Measurements from ENCODE around the gene DSG3.

DSG3 gene

GRCh38 chr18:31430554-31430953, 17.0 kb upstream of the DSG3 start:
- in situ Hi-C loops (cut with MboI; ENCODE audit: low sequenced_read_pairs), result no loop called here

DNA sequence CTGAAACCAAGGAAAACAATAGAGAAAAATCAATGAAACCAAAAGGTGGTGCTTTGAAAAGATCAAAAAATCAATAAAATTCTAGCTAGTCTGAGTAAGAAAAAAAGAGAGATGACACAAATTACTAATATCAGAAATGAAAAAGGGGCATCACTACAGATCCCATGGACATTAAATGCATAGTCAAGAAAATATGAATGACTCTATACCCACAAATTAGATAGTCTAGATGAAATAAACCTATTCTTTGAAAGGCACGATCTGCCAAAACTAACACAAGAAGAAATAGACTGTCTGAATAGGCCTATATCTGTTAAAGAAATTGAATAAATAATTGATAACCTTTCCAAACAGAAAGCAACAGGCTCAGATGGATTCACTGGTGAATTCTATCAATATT, 15.2 kb upstream of the DSG3 start:
- in situ Hi-C loops (cut with MboI; ENCODE audit: low sequenced_read_pairs), result no loop called here

DNA sequence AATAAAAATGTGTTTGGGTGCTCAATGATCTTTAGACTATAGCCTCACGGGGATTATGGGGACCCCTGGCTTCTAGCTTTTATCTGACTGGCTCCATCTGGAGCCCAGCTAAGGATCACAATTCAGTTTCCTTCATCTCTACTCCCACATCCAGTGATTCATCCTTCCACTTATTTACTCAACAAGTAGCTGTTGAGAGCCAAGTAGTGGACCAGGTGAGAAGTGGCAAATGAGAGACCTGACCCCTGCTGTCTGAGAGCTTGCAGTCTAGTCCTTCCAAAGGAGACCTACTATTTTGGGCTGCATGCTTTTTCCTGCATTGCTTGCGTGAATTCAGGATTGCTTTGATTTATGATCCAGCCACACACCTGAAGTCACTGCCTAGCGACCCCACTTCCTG, 10.7 kb upstream of the DSG3 start:
- in situ Hi-C loops (cut with MboI; ENCODE audit: low sequenced_read_pairs), result no loop called here

- in situ Hi-C loops (cut with MboI; ENCODE audit: low sequenced_read_pairs), result no loop called here
Observed at GRCh38 chr18:31438402-31438801, 9.1 kb upstream of the DSG3 start.

- in situ Hi-C loops (cut with MboI; ENCODE audit: low sequenced_read_pairs), result no loop called here
Observed at GRCh38 chr18:31439807-31440325, 7.7 kb upstream of the DSG3 start.

DNA sequence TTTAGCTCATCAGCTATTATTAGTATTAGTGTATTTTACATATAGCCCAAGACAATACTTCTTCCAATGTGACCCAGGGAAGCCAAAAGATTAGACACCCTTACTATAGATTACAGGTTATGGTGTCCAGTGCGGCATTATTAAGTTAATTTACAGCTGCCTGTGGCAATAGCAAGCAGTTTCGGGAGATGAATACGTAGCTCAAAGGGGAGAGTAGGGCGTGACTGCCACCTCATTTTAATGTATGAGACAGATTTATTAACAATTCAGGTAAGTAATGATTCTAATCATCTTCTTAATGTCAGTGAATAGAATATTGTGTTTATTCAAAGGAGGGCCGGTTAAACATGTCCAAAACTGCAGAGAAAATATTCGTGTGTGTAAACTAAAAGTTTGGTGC, 6.8 kb upstream of the DSG3 start:
- in situ Hi-C loops (cut with MboI; ENCODE audit: low sequenced_read_pairs), result no loop called here

DNA sequence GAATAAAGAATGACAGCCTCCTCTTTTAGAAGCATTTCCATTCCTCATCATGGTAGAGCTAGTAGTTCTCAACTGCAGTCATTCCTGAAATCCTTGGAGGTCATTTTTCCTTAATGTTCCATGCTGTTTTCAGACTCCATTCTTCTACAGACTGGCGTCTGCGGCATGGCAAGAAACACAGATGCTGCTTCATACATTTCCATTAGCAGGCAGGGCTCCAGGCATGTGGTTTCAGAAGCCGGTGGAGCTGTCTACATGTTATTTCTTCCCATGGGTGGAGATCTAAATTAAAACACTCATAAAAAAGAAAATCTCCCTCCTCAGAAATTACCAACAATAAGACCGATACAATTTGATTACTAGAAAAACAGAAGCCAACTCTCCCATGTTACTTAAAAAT, 6.0 kb upstream of the DSG3 start:
- in situ Hi-C loops (cut with MboI; ENCODE audit: low sequenced_read_pairs), result no loop called here

DNA sequence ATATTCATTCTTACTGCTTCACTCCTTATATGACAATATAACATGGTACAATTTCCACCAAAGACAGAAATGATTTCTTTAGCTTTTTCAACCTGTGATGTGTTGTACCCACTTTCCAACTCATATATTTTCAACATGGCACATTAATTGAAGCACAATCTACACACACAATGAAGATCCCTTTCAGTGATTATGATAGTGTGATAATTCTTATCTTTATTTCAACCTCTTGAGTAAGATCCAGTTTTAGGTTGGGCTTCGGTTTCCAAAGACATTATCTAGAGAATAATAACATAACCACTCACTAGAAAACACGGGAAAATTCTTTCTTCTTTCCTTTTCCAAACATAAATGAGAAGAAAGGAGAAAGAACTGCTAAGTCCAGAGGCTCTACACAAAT, 3.4 kb upstream of the DSG3 start:
- in situ Hi-C loops (cut with MboI; ENCODE audit: low sequenced_read_pairs), result no loop called here

GRCh38 chr18:31445908-31446307, 1.6 kb upstream of the DSG3 start:
- in situ Hi-C loops (cut with MboI; ENCODE audit: low sequenced_read_pairs), result no loop called here

- in situ Hi-C loops (cut with MboI; ENCODE audit: low sequenced_read_pairs), result no loop called here
Observed at GRCh38 chr18:31446854-31447253, 687 bp upstream of the DSG3 start.

GRCh38 chr18:31450409-31450808, 2.9 kb downstream of the DSG3 start:
- in situ Hi-C loops (cut with MboI; ENCODE audit: low sequenced_read_pairs), result no loop called here

- in situ Hi-C loops (cut with MboI; ENCODE audit: low sequenced_read_pairs), result no loop called here
Observed at GRCh38 chr18:31451625-31452024, 4.1 kb downstream of the DSG3 start.

GRCh38 chr18:31454066-31454708, 6.6 kb downstream of the DSG3 start:
- in situ Hi-C loops (cut with MboI; ENCODE audit: low sequenced_read_pairs), result no loop called here

- in situ Hi-C loops (cut with MboI; ENCODE audit: low sequenced_read_pairs), result no loop called here
Observed at GRCh38 chr18:31469629-31470028, 22.1 kb downstream of the DSG3 start.

DNA sequence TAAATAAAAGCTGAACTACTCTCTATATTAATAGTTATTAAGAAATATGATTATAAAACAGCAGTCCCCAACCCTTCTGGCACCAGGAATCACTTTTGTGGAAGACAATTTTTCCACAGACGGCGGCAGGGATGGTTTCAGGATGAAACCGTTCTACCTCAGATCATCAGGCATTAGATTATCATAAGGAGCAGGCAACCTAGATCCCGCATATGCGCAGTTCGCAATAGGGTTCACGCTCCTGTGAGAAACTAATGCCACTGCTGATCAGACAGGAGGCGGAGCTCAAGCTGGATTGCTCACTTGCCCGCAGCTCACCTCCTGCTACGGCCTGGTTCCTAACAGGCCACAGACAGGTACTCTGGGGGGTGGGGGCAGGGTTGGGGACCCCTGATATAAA, 31.1 kb downstream of the DSG3 start:
- in situ Hi-C loops (cut with MboI; ENCODE audit: low sequenced_read_pairs), result no loop called here

DNA sequence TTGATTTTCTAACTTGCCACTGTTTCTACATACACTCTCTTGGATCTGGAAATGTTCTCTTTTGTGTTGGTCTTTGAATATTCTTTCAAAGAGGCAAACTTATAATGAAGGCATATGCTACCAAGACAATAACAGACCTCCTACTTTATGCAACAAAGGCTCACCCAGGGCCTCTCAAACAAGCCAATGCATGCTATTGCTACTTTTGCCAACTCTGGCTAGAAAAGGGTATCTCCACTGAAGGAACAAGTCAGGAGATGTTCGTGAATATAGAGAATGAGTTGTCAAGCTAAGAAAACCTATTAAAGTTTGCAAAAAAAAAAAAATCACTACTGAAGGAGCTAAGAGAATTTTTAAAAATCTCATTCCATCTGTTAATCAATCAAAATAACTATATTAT, 34.5 kb downstream of the DSG3 start:
- in situ Hi-C loops (cut with MboI; ENCODE audit: low sequenced_read_pairs), result no loop called here

DNA sequence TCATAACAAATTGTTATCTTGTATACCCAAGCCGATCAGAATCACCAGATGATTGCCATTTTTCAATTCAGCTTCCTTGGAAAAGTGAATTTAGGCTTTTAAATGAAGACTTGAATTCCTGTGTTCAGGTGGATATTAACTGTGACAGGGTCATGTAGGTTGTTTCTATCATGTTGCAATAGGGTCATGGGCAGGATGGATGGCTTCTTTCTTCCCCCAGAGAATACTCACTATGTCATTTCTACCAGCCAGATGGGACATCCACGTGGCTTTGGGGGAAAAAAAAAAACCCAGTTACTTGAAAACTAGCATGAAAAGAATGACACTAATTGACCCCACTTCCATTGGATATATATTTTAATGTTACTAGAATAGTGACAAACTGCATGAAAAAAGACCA, 35.9 kb downstream of the DSG3 start:
- in situ Hi-C loops (cut with MboI; ENCODE audit: low sequenced_read_pairs), result no loop called here

DNA sequence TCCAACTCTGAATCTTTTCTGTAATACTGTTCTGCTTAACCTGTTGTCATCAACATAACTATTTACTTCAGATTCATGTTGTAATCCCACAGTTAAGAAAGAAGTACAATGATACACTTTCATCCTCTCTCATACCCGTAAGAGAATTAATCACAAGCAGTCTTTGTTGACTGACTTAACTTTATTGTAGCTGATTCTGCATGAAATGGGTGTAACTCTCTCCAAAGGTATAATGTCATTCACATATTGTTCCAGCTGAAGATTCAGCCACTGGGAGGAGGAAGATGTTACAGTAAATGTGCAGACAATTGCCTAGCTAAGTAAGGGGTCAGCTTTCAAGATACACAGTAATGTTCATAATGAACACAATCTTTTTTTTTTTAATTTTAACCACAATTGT, 36.9 kb downstream of the DSG3 start:
- in situ Hi-C loops (cut with MboI; ENCODE audit: low sequenced_read_pairs), result no loop called here

GRCh38 chr18:31486165-31486564, 38.6 kb downstream of the DSG3 start:
- in situ Hi-C loops (cut with MboI; ENCODE audit: low sequenced_read_pairs), result no loop called here

DNA sequence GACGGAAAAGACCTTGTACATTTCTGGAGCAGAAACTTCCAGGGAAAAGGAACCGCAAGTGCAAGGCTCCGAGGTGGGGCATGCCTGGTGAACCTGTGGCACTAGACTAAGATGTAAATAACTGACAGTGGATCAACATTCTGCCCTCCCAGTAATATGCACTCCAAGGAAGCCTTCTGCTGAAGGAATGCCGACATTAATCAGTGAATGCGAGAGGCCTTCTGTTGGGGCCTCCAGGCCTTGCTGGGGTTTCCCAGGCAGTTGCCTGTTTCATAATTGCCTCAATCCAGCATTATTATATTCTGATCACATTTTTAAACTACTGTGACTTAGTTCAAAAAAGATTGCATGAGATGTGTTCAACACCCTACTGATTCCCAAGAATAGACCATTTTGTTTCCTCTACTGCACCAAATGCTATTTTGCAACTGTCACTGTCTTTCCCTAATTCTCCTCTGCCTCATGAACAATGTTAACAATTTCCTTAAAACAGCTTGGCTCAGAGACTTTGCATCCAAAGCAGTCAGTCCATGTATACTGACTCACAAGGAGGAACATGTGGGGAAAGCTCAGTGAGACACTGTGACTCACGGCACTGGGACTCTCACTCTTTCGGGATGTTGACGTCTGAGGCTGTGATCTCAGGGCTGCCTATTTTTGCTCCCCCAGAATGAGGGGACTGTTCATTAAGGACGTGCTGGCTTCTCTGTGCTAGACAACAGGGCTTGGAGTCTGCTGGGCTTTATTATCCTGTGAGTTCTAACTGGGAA, 39.9 kb downstream of the DSG3 start:
- in situ Hi-C loops (cut with MboI; ENCODE audit: low sequenced_read_pairs), result no loop called here

GRCh38 chr18:31489311-31489710, 41.8 kb downstream of the DSG3 start:
- in situ Hi-C loops (cut with MboI; ENCODE audit: low sequenced_read_pairs), result no loop called here

- in situ Hi-C loops (cut with MboI; ENCODE audit: low sequenced_read_pairs), result no loop called here
Observed at GRCh38 chr18:31490387-31490786, 42.8 kb downstream of the DSG3 start.

DNA sequence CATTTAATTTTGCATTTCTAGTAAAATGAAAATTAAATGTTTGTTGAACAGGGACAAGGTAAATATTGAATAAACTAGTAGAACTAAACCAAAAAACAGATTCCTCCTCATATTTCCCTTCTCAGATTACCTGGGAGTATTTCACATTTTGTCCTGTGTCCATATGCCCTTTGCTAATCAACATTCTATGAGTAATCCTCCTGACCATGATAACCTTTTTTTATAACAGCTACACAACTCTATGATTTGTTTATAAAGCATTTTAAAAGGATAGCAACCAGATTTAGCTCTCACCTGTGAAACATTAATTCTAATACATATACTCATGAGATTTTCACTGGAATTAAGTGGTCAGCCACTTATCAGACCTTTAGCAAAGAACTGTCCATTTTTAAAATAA, 43.3 kb downstream of the DSG3 start:
- in situ Hi-C loops (cut with MboI; ENCODE audit: low sequenced_read_pairs), result no loop called here
